DMS 273 (cell line): ENCODE measurements around the gene TFB2M.

Source experiments
- DNase-seq: peaks from one replicate; lab custom pipeline; 2025; ENCODE audit not compliant: unreplicated experiment; lab: John Stamatoyannopoulos, UW

The TFB2M gene

GRCh38 chr1:246554201-246554600, 11.9 kb downstream of the TFB2M start:
- no peak for DNase-seq

- DNase-seq, result no peak
These were observed 14.0 kb downstream of the TFB2M start for GRCh38 chr1:246552110-246552509.

- no peak for DNase-seq
These were observed 15.7 kb downstream of the TFB2M start for GRCh38 chr1:246550402-246550801.

GRCh38 chr1:246549665-246550064, 16.4 kb downstream of the TFB2M start:
- no peak for DNase-seq

DNA sequence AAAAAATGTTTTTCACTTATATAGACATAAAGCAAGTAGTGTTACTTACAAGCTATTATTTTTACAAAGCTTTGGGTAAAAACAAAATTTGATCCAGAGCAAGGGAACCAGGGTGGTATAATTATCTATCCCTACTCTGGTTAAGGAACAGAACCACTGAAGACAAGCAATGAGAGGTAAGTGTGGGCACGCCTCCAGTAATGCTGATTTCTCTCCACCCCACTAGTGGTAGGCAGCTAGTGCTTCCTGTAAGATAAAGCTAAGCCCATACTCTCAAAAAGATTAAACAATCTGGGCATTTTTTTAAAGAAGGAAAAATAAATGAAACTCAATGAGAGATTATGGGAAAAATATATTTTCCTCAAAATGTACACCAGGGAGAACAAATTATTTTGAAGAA, 22.1 kb downstream of the TFB2M start:
- no peak for DNase-seq

- DNase-seq, result no peak
These were observed 25.1 kb downstream of the TFB2M start for GRCh38 chr1:246540738-246541491.

DNA sequence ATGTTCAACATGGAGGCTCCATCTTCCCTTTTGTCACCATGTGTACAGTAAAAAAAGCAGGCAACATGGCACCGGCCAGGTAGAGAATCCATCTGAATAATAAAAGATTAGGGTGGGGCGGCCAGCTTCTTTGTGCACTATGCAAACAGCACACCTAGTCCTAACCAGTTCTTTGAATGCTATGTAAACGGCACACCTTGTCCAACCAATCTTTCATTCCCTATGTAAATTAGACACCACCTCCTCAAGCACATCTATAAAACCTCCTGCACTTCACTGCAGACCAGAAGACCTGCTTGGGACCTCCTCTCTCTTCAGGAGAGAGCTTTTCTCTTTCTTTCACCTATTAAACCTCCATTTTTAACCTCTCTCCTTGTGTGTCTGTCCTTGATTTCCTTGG, 28.2 kb downstream of the TFB2M start:
- no peak for DNase-seq

DNA sequence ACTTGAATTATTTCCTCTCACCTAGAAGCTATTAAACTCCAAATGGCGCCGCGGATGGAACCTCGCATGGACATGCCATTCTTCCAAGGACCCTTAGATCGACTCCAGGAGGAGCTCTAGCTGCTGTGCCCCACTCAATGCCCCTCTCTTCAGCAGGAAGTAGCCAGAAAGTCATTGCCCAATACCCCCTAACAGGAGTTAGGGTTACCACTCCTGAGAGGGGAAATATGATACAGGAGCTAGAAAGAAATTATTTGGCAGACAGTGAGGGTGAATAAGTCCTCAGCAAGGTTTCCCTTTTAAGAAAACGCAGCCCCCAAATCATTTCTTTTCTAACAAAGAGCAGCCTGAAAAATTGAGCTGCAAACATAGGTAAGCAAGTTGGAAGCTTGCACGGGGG, 28.6 kb downstream of the TFB2M start:
- no peak for DNase-seq

GRCh38 chr1:246534114-246534513, 31.9 kb downstream of the TFB2M start:
- no peak for DNase-seq

DNA sequence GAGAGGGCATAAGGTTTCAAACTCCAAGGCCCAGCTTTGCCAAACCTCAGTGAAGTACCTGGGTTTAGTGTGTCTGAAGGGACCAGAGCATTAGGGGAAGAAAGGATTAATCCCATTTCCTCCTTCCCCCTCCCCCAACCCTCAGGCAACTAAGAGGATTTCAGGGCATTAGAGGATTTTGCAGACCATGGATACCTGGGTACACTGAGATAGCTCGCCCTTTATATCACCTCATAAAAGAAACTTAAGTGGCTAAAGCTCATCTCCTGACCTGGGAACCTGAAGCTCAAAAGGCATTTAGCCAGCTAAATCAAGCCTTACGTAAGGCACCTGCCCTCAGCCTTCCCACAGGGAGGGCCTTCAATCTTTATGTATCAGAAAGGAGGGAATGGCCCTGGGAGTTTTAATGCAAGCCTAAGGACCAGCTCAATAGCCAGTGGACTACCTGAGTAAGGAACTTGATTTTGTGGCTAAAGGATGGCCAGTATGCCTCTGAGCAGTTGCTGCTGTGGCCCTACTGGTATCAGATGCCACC, 32.6 kb downstream of the TFB2M start:
- no peak for DNase-seq

GRCh38 chr1:246532519-246532918, 33.5 kb downstream of the TFB2M start:
- no peak for DNase-seq

DNA sequence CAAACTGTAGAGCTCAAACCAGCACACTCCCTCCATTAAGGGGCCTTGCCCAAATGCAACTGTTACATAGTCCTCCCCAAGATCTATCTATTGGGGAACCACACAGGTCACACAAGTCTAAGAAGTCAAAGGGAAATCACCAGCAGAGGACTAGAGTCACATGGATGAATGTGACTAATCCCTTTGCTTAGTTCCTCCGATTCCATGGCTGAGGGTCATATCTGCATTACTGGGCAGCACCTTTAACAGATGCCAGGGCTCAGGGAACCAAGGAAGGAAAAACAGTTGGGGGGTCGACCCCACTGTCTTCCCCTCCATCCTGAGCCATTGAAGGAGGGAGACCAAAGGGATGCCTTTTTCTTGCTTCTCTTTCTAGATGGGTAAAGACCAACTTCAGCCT, 35.6 kb downstream of the TFB2M start:
- DNase-seq, result no peak

DNA sequence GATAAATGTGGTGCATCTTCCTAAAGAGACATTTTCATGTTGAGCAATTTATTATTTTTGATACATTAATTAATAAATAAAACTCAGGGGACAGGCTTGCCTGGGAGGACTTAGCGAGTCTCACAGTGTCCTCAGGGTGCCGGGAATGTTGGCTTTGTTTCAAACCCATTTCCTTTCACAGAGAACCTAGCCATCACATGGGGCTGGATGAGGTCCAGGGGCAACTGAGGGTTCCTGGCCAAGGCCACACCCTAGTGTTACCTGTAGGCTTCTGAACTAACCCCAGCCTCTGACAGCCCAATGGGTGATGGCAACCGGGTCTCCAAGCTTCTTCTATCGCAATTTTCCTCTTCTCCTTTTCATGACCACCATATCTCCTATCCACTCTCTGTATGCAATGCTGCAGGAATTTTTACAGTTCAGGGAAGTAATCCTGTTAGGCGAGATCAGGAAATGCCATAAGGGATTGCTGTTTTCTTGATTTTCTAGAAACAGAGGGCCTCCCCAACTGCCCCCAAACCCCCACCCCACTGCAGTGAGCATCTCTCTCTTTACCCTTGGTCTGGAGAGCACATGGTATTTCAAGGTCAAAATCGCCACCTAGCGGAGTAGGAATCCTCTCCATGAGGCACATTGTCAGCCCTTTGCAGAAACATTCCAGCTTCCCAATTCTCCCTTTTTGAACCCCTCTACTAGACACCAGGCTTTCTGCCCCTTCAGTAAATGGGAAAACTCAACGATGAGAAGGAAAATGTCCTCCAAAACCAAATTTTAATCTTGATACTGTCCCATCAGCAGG, 36.9 kb downstream of the TFB2M start:
- DNase-seq, result no peak

DNA sequence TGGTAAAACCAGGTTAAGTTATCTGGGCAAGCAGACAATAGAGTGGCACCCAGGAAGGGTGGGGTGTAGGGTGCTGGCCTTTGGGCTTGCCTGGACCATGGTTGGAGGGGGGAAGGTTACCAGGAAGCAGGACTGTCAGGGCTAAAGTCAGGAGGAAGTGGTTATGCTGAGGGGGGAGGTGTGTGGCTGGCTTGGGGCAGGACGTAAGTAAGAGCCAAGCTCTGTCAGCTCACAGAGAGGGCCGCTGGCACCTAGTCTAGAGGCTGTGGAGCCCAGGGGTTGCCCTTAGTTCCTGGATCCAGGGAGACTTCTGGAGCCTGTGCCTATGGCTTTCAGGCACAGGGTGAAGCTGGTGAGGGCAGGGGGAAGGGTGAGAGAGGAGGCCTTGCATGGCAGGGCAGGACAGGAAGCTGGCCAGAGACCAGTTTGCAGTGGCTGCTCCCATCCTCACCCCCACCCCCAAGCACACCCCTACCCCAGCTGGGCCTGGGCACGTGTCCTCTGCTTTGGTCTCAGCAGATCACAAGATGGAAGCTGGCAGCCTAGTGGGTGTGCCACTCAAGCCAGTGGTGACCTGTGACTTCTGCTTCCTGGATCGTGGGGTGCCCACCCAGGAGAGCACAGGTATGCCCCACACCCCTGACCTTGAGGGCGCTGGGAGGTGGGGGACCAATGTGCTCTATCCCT, 38.5 kb downstream of the TFB2M start:
- DNase-seq, result no peak

- no peak for DNase-seq
These were observed 39.1 kb downstream of the TFB2M start for GRCh38 chr1:246526915-246527314.

GRCh38 chr1:246526380-246526779, 39.7 kb downstream of the TFB2M start:
- no peak for DNase-seq

- no peak for DNase-seq
These were observed 46.5 kb downstream of the TFB2M start for GRCh38 chr1:246519514-246519913.

DNA sequence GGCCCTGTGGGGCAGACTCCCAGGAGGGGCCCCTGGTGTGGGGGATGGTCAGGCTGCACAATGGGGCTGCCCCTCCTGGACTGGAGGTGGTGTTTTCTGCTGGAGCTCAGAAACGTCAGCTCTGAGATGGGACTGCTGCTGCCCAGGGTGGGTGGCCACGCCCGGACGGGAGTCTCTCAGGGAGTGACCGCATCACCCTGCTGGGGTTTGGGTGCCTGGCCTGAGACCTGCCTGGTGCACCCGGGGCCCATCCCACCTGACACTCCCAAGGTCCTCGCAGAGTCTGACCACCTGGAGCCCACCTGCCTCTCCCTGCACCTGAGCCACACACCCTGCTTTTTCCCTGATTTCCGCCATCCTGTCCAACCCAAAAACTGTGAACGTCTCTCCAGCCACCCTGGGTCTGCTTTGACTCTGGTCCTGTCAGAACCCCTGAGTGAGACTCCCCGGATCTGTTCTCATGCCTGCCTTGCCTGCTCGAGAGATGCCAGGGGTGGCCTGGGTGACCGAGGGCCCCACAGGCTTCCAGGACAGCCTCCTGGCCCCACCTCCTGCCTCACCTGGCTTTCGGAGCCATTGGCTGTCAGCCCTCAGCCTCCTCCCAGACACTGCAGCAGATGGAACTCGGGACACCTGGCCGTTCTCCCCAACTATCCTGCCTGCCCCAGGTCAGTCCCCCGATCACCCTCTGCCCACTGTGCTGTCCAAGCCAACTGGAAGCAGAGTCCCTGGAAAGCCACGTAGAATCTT, 47.4 kb downstream of the TFB2M start:
- no peak for DNase-seq

GRCh38 chr1:246517391-246517790, 48.7 kb downstream of the TFB2M start:
- DNase-seq, result no peak

DNA sequence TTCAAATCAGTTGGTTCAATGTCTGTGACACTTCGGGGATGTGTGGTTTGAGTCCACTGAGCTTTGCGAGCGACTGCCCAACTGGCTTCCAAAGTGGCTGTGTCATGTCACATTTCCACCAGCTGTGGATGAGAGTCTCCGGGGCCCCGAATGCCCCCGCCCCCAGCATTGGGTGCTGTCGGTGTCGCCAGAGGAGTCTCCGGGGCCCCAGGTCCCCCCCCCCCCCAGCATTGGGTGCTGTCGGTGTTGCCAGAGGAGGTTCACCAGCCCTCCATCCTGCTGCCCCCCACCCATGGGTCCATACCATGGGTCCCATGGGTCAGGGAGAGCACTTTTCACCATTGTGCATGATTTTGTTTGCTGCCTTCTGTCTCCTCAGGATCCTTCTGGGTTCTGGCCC, 49.9 kb downstream of the TFB2M start:
- no peak for DNase-seq
